ENCODE measurements around the gene COL18A1. TPM values are rescaled to one million over a fixed set of nuclear protein-coding genes. Genes with fewer than 3 reads are reported as not detected.

COL18A1 gene
- total RNA-seq, 1 donor from 2014 or later: 302 TPM

- Mint-ChIP-seq H3K27me3 (ENCODE audit: low read depth) (no peaks in the 10 kb centered on the region), H3K27ac (peak overlapping the region; percentile 50), H3K36me3 (no peaks in the 10 kb centered on the region), H3K4me1 (peaks cover 37% of the 10 kb centered on the region), H3K9me3 (no peaks in the 10 kb centered on the region), H3K4me3 (peak overlapping the region; percentile 65)
- no peak for TF ChIP-seq CTCF (IDR thresholded peaks at IDR 0.05; ENCODE audit: unreplicated experiment)
- DNase-seq (ENCODE audit: low spot score in 2 of 2, unreplicated experiment in 2 of 2): peak in 1 of 2 experiments; percentile 40
Measured at GRCh38 chr21:45543710-45544448, 138.9 kb downstream of the COL18A1 start.

DNA sequence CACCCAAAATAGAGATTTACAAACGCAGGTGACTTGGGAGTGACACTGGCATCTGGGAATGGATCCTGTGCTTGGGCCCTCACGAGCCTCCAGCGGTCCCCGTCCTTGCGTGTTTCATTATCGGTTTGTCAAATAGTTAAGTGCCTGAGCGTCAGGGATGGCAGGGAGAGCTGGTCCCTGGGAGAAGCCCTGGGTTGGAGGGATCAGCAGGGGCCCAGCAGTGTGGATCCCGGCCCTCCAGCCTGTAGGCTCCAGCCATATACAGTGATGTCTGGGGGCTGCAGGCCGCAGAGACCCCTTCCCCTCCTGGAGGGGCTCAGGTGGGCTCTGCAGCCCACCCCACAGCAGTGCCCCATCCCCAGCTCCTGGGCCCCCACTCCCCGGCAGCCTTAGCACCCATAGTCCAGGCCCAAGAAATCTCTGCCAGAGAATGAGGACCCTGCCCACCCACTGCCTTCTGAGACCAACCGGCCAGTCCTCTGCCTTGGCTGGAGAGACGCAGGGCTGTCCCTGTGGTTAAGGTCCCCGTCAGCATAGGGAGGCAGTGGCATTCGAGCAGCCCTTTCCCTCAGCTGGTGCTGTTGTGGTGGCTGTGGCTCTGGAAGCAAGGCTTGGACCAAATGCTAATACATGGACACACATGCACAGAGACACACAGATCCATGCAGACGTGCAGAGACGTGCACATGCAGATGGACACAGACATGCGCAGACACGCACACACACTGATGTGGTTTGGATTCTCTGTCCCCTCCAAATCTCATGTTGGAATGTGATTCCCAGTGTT is 139.7 kb downstream of the COL18A1 start:
- DNase-seq (ENCODE audit: low spot score in 2 of 2, unreplicated experiment in 2 of 2): peak in 1 of 2 experiments; percentile 36
- Mint-ChIP-seq H3K27me3 (ENCODE audit: low read depth) (no peaks in the 10 kb centered on the region), H3K4me3 (no peak overlapping the region), H3K4me1 (peaks cover 42% of the 10 kb centered on the region), H3K27ac (no peak overlapping the region), H3K9me3 (no peaks in the 10 kb centered on the region), H3K36me3 (no peaks in the 10 kb centered on the region)
- no peak for TF ChIP-seq CTCF (IDR thresholded peaks at IDR 0.05; ENCODE audit: unreplicated experiment)

GRCh38 chr21:45545236-45545570 is 140.2 kb downstream of the COL18A1 start:
- Mint-ChIP-seq H3K9me3 (no peaks in the 10 kb centered on the region), H3K36me3 (no peaks in the 10 kb centered on the region), H3K4me1 (peaks cover 41% of the 10 kb centered on the region), H3K4me3 (no peak overlapping the region), H3K27me3 (ENCODE audit: low read depth) (no peaks in the 10 kb centered on the region), H3K27ac (peak overlapping the region; percentile 3)
- no peak for DNase-seq (ENCODE audit: low spot score in 2 of 2, unreplicated experiment in 2 of 2)
- no peak for TF ChIP-seq CTCF (IDR thresholded peaks at IDR 0.05; ENCODE audit: unreplicated experiment)

DNA sequence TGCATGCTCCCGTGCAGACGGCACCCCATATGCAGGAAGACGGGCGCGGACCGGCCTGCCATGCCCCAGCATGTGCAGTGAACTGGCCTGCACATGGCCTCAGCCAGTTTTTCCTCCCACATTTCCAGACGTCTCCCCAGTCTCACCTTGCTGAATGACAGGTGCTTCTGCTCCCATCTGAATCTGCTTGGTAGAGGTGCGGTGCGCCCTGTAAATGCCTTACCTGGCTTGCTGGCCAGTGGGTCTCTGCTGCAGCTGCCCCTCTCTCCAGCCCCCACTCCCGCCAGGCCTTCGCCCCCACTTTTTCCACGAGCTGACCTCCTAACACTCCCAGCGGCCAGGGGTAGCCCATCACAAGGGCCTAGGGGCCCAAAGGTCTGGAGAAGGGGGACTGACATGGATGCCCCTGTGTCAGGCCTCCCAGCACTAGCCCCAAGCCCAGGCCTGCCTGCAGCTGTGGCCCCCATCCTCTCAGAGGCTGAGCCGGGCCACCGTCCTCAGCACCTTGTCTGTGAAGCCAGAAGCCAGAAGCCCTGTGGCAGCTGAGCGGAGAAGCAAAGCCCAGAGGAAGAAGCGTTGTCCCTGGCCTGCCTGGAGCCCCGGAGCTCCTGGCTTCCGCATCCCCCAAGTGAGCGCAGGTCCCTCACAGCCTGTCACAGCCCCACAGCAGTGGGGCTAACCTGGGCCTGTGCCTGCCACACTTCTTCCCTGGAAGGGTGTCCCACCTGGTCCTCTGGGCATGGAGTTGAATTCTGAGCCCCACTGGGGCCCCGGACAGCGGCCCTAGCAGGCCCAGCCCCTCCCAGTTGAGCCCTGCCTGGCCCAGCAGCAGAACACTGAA is 140.9 kb downstream of the COL18A1 start:
- no peaks in the 10 kb centered on the region for H3K36me3 Mint-ChIP-seq
- DNase-seq (ENCODE audit: low spot score in 2 of 2, unreplicated experiment in 2 of 2): peak in 1 of 2 experiments; percentile 13
- peak overlapping the region; percentile 3 for H3K27ac Mint-ChIP-seq
- H3K4me1 Mint-ChIP-seq: peaks cover 41% of the 10 kb centered on the region
- H3K27me3 Mint-ChIP-seq (ENCODE audit: low read depth): no peaks in the 10 kb centered on the region
- H3K9me3 Mint-ChIP-seq: no peaks in the 10 kb centered on the region
- no peak overlapping the region for H3K4me3 Mint-ChIP-seq
- no peak for TF ChIP-seq CTCF (IDR thresholded peaks at IDR 0.05; ENCODE audit: unreplicated experiment)

DNA sequence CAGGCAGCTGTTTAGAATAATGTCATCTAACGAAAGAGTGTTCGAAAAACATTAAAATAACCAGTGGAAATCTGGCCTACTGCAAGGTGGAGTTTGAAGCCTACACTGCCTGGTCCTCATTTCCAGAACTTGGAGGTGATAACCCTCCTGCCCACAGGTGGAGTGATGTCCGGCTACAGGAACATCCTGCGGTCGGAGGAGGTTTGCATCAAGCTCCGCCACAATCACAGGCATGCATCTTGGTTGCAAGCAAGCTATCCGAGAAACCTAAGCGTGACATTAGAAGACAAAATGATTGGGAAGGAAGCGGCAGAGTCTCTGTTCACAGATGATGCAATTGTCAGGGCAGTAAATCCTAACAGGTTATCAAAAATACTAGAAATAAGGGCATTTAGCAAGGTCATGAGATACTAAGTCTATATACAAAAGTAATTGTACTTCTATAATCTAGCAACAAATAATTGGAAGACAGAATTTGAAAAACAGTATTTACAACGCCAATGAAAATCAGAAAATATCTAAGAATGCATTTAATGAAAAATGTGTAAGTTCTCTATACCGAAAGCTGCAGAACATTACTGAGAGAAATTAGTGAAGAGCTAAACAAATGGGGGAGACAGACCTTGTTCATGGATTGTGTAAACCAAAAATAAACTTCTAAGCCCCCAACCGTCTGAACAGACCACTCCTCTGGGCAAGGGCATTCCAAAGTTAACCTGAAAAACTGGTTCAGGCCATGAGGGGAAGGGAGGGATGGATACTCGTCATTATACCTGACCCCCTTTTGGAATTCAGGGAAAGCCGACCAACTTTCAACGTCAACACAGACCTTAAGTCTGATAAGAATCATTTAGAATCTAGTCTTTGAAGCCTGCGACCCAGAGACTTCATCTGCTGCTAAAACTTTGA is 141.9 kb downstream of the COL18A1 start:
- TF ChIP-seq CTCF (IDR thresholded peaks at IDR 0.05; ENCODE audit: unreplicated experiment): no peak
- peak in 1 of 2 experiments; percentile 4 for DNase-seq (ENCODE audit: low spot score in 2 of 2, unreplicated experiment in 2 of 2)
- Mint-ChIP-seq H3K9me3 (no peaks in the 10 kb centered on the region), H3K36me3 (no peaks in the 10 kb centered on the region), H3K27me3 (ENCODE audit: low read depth) (no peaks in the 10 kb centered on the region), H3K27ac (peak overlapping the region; percentile 70), H3K4me3 (no peak overlapping the region), H3K4me1 (peaks cover 46% of the 10 kb centered on the region)

Measured in mesothelial cell of epicardium (in vitro differentiated cells).